ENCODE data around the gene RD3L.

Gene RD3L

GRCh38 chr14:103969961-103970360, 27.6 kb upstream of the RD3L start:
- no peak for TF ChIP-seq CTCF (conservative IDR thresholded peaks at IDR 0.05; ENCODE audit: low read length)
- H3K4me3 ChIP-seq (ENCODE audit: low read length), result no peak overlapping the region
- no peak for DNase-seq (ENCODE audit: low read depth)

GRCh38 chr14:103966631-103967030, 24.3 kb upstream of the RD3L start:
- no peak for DNase-seq (ENCODE audit: low read depth)

GRCh38 chr14:103961928-103962578, 19.7 kb upstream of the RD3L start:
- TF ChIP-seq CTCF (conservative IDR thresholded peaks at IDR 0.05; ENCODE audit: low read length), result no peak
- no peak overlapping the region for H3K4me3 ChIP-seq (ENCODE audit: low read length)
- DNase-seq (ENCODE audit: low read depth), result no peak

More at GRCh38 chr14:103966631-103967030, 24.3 kb upstream of the RD3L start:
- H3K4me3 ChIP-seq (ENCODE audit: low read length), result no peak overlapping the region
- no peak for TF ChIP-seq CTCF (conservative IDR thresholded peaks at IDR 0.05; ENCODE audit: low read length)

GRCh38 chr14:103960457-103961055, 18.2 kb upstream of the RD3L start:
- DNase-seq (ENCODE audit: low read depth), result no peak
- no peak overlapping the region for H3K4me3 ChIP-seq (ENCODE audit: low read length)
- no peak for TF ChIP-seq CTCF (conservative IDR thresholded peaks at IDR 0.05; ENCODE audit: low read length)

GRCh38 chr14:103949131-103949790, 6.9 kb upstream of the RD3L start:
- DNase-seq (ENCODE audit: low read depth), result no peak
- TF ChIP-seq CTCF (conservative IDR thresholded peaks at IDR 0.05; ENCODE audit: low read length), result no peak
- H3K4me3 ChIP-seq (ENCODE audit: low read length), result no peak overlapping the region

GRCh38 chr14:103948442-103948841, 6.1 kb upstream of the RD3L start:
- no peak overlapping the region for H3K4me3 ChIP-seq (ENCODE audit: low read length)
- no peak for TF ChIP-seq CTCF (conservative IDR thresholded peaks at IDR 0.05; ENCODE audit: low read length)
- DNase-seq (ENCODE audit: low read depth), result no peak

- no peak for DNase-seq (ENCODE audit: low read depth)
- H3K4me3 ChIP-seq (ENCODE audit: low read length), result no peak overlapping the region
- TF ChIP-seq CTCF (conservative IDR thresholded peaks at IDR 0.05; ENCODE audit: low read length), result no peak
Measured at GRCh38 chr14:103946975-103947374, 4.6 kb upstream of the RD3L start.

Data from AG10803 (cell line).